ENCODE results near the gene EIF4G1. TPM values are rescaled to one million over a fixed set of nuclear protein-coding genes. Genes with fewer than 3 reads are reported as not detected.

The EIF4G1 gene
- total RNA-seq, 4 donors from 2014 or later, result 474 to 863 (median 735) TPM

DNA sequence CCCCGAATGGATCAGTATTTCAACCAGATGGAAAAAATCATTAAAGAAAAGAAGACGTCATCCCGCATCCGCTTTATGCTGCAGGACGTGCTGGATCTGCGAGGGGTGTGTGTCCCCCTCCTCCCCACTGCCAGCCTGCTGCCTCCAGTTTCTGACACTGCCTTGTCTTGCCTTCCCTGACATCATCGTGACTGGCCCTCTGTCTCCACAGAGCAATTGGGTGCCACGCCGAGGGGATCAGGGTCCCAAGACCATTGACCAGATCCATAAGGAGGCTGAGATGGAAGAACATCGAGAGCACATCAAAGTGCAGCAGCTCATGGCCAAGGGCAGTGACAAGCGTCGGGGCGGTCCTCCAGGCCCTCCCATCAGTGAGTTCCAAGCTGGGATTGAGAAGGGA lies 10.9 kb downstream of the EIF4G1 start:
- Histone ChIP-seq H3K27me3 (no peaks in the 10 kb centered on the region), H3K36me3 (peaks cover 12 to 98% of the 10 kb centered on the region in 2 donors), H3K27ac (peak overlapping the region; percentile 18 to 97 (median 50)), H3K4me1 (peaks cover 40 to 41% of the 10 kb centered on the region in 2 donors), H3K4me3 (no peak overlapping the region), H3K9me3 (no peaks in the 10 kb centered on the region)
- in situ Hi-C loops (cut with MboI; ENCODE audit: low sequenced_read_pairs in 4 of 4), result no loop called here
- intact Hi-C loops (cut with DNase I; ENCODE audit: low total_unique reads), result no loop called here
- ATAC-seq, result no peak
- DNase-seq, result no peak
- TF ChIP-seq, protein P1, sequence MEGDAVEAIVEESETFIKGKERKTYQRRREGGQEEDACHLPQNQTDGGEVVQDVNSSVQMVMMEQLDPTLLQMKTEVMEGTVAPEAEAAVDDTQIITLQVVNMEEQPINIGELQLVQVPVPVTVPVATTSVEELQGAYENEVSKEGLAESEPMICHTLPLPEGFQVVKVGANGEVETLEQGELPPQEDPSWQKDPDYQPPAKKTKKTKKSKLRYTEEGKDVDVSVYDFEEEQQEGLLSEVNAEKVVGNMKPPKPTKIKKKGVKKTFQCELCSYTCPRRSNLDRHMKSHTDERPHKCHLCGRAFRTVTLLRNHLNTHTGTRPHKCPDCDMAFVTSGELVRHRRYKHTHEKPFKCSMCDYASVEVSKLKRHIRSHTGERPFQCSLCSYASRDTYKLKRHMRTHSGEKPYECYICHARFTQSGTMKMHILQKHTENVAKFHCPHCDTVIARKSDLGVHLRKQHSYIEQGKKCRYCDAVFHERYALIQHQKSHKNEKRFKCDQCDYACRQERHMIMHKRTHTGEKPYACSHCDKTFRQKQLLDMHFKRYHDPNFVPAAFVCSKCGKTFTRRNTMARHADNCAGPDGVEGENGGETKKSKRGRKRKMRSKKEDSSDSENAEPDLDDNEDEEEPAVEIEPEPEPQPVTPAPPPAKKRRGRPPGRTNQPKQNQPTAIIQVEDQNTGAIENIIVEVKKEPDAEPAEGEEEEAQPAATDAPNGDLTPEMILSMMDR (IDR thresholded peaks at IDR 0.05 in 4 of 5, conservative IDR thresholded peaks at IDR 0.05 in 1 of 5), result no peak
- TF ChIP-seq POLR2A (IDR thresholded peaks at IDR 0.05), result no peak

DNA sequence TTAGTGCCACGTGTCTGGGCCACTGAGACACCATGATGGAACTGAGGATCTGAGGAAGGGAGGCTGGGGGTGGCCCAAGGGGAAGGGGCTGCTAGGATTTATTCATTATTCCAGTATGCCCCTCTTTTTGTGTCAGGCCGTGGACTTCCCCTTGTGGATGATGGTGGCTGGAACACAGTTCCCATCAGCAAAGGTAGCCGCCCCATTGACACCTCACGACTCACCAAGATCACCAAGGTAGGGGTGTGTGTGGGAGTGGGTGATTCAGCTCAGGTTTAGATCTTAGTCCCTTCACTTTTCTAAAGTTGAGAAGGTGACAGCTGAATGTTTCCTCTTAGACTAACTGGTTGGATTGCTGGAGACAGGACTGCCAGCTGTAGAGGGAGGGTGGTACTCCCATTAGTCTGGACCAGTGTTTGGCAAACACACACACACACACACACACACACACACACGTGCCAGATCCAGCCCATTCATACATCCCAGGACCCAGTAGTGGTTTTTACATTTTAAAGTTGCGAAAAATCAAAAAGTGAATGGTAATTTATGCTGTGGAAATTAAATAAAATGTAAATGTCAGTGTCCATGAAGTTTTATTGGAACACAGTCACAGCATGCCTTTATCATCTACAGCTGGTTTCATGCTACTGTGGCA lies 11.4 kb downstream of the EIF4G1 start:
- intact Hi-C loops (cut with DNase I; ENCODE audit: low total_unique reads), result no loop called here
- Histone ChIP-seq H3K27me3 (no peaks in the 10 kb centered on the region), H3K4me3 (no peak overlapping the region), H3K4me1 (peaks cover 34 to 35% of the 10 kb centered on the region in 2 donors), H3K36me3 (peaks cover 12 to 100% of the 10 kb centered on the region in 2 donors), H3K9me3 (no peaks in the 10 kb centered on the region), H3K27ac (peak overlapping the region; percentile 18 to 97 (median 50))
- no peak for ATAC-seq
- in situ Hi-C loops (cut with MboI; ENCODE audit: low sequenced_read_pairs in 4 of 4), result no loop called here
- no peak for DNase-seq
- no peak for TF ChIP-seq POLR2A (IDR thresholded peaks at IDR 0.05)
- TF ChIP-seq, protein P1 (IDR thresholded peaks at IDR 0.05 in 4 of 5, conservative IDR thresholded peaks at IDR 0.05 in 1 of 5), result no peak

DNA sequence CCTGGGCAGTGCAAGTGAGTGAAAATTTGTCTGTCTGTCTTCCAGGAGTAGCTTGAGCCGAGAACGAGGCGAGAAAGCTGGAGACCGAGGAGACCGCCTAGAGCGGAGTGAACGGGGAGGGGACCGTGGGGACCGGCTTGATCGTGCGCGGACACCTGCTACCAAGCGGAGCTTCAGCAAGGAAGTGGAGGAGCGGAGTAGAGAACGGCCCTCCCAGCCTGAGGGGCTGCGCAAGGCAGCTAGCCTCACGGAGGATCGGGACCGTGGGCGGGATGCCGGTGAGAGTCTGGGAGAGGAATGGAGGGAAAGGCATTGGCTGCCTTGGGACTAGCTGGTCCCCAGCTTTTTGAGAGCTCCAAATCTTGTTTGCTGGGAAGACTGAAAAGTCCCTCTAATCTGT lies 12.8 kb downstream of the EIF4G1 start:
- no peak for ATAC-seq
- Histone ChIP-seq H3K4me1 (peaks cover 21 to 29% of the 10 kb centered on the region in 2 donors), H3K4me3 (no peak overlapping the region), H3K9me3 (no peaks in the 10 kb centered on the region), H3K27me3 (no peaks in the 10 kb centered on the region), H3K36me3 (peaks cover 12 to 100% of the 10 kb centered on the region in 2 donors), H3K27ac (peak overlapping the region in 3 of 4 donors; percentile 29 to 55 (median 36))
- no peak for TF ChIP-seq POLR2A (IDR thresholded peaks at IDR 0.05)
- TF ChIP-seq, protein P1 (IDR thresholded peaks at IDR 0.05 in 4 of 5, conservative IDR thresholded peaks at IDR 0.05 in 1 of 5), result no peak
- in situ Hi-C loops (cut with MboI; ENCODE audit: low sequenced_read_pairs in 4 of 4), result no loop called here
- DNase-seq, result no peak
- intact Hi-C loops (cut with DNase I; ENCODE audit: low total_unique reads), result no loop called here

DNA sequence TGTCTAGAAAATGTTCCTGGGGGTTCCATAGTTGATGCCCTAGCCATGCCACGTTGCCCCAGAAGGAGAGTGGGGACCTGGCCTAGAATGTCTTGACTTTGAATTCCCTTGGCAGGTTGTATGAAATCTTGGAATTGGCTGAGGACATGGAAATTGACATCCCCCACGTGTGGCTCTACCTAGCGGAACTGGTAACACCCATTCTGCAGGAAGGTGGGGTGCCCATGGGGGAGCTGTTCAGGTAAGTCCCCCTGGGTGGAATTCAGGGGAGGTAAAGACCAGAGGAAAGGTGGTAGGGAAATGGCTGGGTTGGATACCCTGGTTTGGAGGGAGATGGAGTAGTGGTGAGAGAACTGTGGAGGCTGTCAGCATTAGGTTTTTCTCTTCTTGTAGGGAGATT lies 14.1 kb downstream of the EIF4G1 start:
- in situ Hi-C loops (cut with MboI; ENCODE audit: low sequenced_read_pairs in 4 of 4) (no loop called here), intact Hi-C loops (cut with DNase I; ENCODE audit: low total_unique reads) (no loop called here)
- Histone ChIP-seq H3K27ac (peak overlapping the region in 2 of 4 donors; percentile 29 to 36), H3K4me1 (peaks cover 7 to 20% of the 10 kb centered on the region in 2 donors), H3K27me3 (no peaks in the 10 kb centered on the region), H3K36me3 (peaks cover 12 to 100% of the 10 kb centered on the region in 2 donors), H3K9me3 (no peaks in the 10 kb centered on the region), H3K4me3 (no peak overlapping the region)
- ATAC-seq (no peak), DNase-seq (no peak)
- TF ChIP-seq POLR2A (IDR thresholded peaks at IDR 0.05), result no peak

DNA sequence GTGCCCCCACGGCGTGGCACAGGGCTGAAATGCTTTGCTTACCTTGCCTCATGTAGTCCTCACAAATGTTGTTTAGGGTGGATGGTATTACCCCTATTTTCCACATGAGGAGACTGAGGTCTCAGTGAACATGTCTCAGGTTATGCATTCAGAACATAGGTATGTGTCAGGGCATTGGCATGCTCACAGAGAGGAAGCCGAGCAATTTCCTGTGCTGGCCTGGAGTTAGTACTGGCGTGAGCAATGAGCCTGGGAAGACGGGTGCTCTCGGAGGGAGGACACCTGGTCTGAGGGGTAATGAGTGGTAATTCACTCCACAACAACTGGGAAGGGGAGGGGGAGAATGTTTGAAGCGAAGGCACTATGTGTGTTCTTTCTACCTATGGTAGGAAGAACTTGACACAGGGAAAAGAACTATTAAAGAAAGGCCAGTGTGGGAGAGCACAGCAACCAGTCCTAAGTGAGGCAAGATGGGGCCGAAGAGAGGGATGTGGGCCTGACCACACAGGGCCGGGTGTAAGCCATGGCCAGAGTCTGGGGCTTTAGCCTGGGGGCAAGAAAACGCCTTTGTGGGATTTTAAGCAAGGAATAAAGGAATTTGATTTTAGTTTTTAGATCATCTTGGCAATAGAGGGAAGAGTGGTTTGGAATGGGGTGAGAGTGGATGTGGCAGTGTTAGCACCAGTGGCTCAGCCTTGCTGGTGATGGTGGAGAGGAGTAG lies 18.1 kb downstream of the EIF4G1 start:
- Histone ChIP-seq H3K36me3 (peaks cover 0 to 76% of the 10 kb centered on the region in 2 donors), H3K4me3 (no peak overlapping the region), H3K27me3 (no peaks in the 10 kb centered on the region), H3K4me1 (peaks cover 15 to 24% of the 10 kb centered on the region in 2 donors), H3K9me3 (no peaks in the 10 kb centered on the region), H3K27ac (peak overlapping the region; percentile 98 to 99 (median 98))
- in situ Hi-C loops (cut with MboI; ENCODE audit: low sequenced_read_pairs in 4 of 4), result no loop called here
- DNase-seq (no peak), ATAC-seq (no peak)
- TF ChIP-seq, protein P1 (IDR thresholded peaks at IDR 0.05 in 4 of 5, conservative IDR thresholded peaks at IDR 0.05 in 1 of 5), result no peak
- no peak for TF ChIP-seq POLR2A (IDR thresholded peaks at IDR 0.05)
- intact Hi-C loops (cut with DNase I; ENCODE audit: low total_unique reads), result loop anchor here (10.0 kb wide), 1 partner anchor 1028 kb away; no protein-coding TSS in a partner anchor

Measured in gastrocnemius medialis (tissue), 4 donors.